NB4 (cell line): ENCODE data around the gene SLC7A5.

Experiments
- CTCF ChIP-seq: IDR thresholded peaks from one replicate; pipeline ENCODE4 v1.5.1; 2012; ENCODE audit warnings: low read depth, low read length
- POLR2A ChIP-seq: IDR thresholded peaks from 2 replicates; pipeline ENCODE4 v1.6.1; 2011; ENCODE audit warnings: mild to moderate bottlenecking; ENCODE audit not compliant: insufficient read length; ENCODE audit errors: extremely low read depth
- TF ChIP-seq, protein P1 (sequence below): IDR thresholded peaks from 2 replicates; pipeline ENCODE4 v1.6.1; 2011; ENCODE audit warnings: low read depth, low read length

GRCh38 chr16:87801679-87802259, 67.5 kb downstream of the SLC7A5 start:
- TF ChIP-seq POLR2A (no peak), CTCF (no peak)
- TF ChIP-seq, protein P1, sequence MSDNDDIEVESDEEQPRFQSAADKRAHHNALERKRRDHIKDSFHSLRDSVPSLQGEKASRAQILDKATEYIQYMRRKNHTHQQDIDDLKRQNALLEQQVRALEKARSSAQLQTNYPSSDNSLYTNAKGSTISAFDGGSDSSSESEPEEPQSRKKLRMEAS, result no peak
